H1 (cell line): ENCODE data around the gene CSGALNACT2. TPM values are rescaled to one million over a fixed set of nuclear protein-coding genes. Genes with fewer than 3 reads are reported as not detected.

Experiments used
- ASH2L ChIP-seq: fragments of 200-600, 300-600 bp; sonication (generic); IDR thresholded peaks from one replicate; pipeline ENCODE4 v1.7.1; 2017; ENCODE audit warnings: low read length
- CBX5 ChIP-seq: fragments of 300-800, 300-1000 bp; sonication (generic); IDR thresholded peaks from 2 replicates; pipeline ENCODE4 v1.7.1; 2016; ENCODE audit warnings: antibody characterized with exemption, low read length, low read depth
- CHD1 ChIP-seq: IDR thresholded peaks from 2 replicates; pipeline ENCODE4 v1.6.1; 2012; ENCODE audit warnings: low read depth, low read length, improper control_type of control experiment
- GABPA ChIP-seq: IDR thresholded peaks from 2 replicates; pipeline ENCODE4 v1.6.1; 2011; ENCODE audit warnings: mild to moderate bottlenecking, low read length, moderate library complexity, borderline replicate concordance; ENCODE audit not compliant: insufficient read depth
- KDM1A ChIP-seq: fragments of 200-600, 300-600 bp; sonication (generic); IDR thresholded peaks from 2 replicates; pipeline ENCODE4 v1.7.1; 2016; ENCODE audit warnings: mild to moderate bottlenecking, low read length, borderline replicate concordance
- RBBP5 ChIP-seq: IDR thresholded peaks from 2 replicates; pipeline ENCODE4 v1.7.1; 2012; ENCODE audit warnings: low read depth, mild to moderate bottlenecking, inconsistent platforms, low read length, moderate library complexity, borderline replicate concordance
- RXRA ChIP-seq: IDR thresholded peaks from 2 replicates; pipeline ENCODE4 v1.6.1; 2011; ENCODE audit warnings: low read depth, mild to moderate bottlenecking, low read length, moderate library complexity; ENCODE audit not compliant: insufficient read depth
- TBP ChIP-seq: IDR thresholded peaks from 2 replicates; pipeline ENCODE4 v1.6.1; 2011; ENCODE audit warnings: low read depth, low read length, improper control_type of control experiment
- polyA plus RNA-seq, 7 experiments: library from polyadenylated mRNA; depleted of rRNA in 3 of 7; stranded (reverse) in 5 of 7; unstranded in 2 of 7; fragments of >200 nt in 5 of 7; fragments of 200-250 nt in 2 of 7; gene quantifications; 1 replicate in 5 of 7; 2 replicates in 1 of 7; 4 replicates in 1 of 7; pipeline versions ENCODE4 v1.2.1 to v1.2.3, GENCODE V29; 2011 to 2013; ENCODE audit warnings: missing spikeins in 2 of 7, mixed read lengths in 2 of 7
- total RNA-seq: library from RNA; stranded (reverse); fragmentation: NEBNext Ultra II Directional; extraction: Animal tissue kit (Norgen Biotek cat#: 25700); gene quantifications from 2 replicates; pipeline ENCODE4 v1.2.1, GENCODE V29; 2021
- TF ChIP-seq, protein P1 (sequence below): fragments of 300-600 bp; sonication (generic); IDR thresholded peaks from 2 replicates; pipeline ENCODE4 v1.7.1; 2012; ENCODE audit warnings: low read length, moderate library complexity, mild to moderate bottlenecking, inconsistent platforms; ENCODE audit not compliant: insufficient replicate concordance
- TF ChIP-seq, protein P2 (sequence below): IDR thresholded peaks from 2 replicates; pipeline ENCODE4 v1.6.1; 2012; ENCODE audit warnings: low read length, inconsistent platforms

CSGALNACT2 gene
- total and polyA plus RNA-seq, 2 of the 8 experiments (the other 6 are each of a cell fraction or from before 2014, with no cell fraction given), result 2.6 to 5.3 TPM

DNA sequence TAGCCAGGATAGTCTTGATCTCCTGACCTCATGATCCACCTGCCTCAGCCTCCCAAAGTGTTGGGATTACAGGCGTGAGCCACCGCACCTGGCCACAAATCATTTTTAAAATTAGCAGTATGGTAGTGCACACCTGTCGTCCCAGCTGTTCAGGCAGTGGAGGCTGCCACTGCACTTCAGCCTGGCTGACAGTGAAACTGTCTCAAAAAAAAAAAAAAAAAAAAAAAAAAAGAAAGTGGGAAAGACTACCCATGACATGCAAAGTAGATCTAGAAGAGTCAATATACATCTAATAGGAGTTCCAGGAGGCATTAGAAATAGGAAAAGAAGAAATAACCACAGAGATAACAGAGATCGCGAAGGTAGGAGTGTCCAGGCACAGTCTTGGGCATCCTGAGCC lies 3.2 kb downstream of the CSGALNACT2 start (continued):
- TF ChIP-seq, protein P1, sequence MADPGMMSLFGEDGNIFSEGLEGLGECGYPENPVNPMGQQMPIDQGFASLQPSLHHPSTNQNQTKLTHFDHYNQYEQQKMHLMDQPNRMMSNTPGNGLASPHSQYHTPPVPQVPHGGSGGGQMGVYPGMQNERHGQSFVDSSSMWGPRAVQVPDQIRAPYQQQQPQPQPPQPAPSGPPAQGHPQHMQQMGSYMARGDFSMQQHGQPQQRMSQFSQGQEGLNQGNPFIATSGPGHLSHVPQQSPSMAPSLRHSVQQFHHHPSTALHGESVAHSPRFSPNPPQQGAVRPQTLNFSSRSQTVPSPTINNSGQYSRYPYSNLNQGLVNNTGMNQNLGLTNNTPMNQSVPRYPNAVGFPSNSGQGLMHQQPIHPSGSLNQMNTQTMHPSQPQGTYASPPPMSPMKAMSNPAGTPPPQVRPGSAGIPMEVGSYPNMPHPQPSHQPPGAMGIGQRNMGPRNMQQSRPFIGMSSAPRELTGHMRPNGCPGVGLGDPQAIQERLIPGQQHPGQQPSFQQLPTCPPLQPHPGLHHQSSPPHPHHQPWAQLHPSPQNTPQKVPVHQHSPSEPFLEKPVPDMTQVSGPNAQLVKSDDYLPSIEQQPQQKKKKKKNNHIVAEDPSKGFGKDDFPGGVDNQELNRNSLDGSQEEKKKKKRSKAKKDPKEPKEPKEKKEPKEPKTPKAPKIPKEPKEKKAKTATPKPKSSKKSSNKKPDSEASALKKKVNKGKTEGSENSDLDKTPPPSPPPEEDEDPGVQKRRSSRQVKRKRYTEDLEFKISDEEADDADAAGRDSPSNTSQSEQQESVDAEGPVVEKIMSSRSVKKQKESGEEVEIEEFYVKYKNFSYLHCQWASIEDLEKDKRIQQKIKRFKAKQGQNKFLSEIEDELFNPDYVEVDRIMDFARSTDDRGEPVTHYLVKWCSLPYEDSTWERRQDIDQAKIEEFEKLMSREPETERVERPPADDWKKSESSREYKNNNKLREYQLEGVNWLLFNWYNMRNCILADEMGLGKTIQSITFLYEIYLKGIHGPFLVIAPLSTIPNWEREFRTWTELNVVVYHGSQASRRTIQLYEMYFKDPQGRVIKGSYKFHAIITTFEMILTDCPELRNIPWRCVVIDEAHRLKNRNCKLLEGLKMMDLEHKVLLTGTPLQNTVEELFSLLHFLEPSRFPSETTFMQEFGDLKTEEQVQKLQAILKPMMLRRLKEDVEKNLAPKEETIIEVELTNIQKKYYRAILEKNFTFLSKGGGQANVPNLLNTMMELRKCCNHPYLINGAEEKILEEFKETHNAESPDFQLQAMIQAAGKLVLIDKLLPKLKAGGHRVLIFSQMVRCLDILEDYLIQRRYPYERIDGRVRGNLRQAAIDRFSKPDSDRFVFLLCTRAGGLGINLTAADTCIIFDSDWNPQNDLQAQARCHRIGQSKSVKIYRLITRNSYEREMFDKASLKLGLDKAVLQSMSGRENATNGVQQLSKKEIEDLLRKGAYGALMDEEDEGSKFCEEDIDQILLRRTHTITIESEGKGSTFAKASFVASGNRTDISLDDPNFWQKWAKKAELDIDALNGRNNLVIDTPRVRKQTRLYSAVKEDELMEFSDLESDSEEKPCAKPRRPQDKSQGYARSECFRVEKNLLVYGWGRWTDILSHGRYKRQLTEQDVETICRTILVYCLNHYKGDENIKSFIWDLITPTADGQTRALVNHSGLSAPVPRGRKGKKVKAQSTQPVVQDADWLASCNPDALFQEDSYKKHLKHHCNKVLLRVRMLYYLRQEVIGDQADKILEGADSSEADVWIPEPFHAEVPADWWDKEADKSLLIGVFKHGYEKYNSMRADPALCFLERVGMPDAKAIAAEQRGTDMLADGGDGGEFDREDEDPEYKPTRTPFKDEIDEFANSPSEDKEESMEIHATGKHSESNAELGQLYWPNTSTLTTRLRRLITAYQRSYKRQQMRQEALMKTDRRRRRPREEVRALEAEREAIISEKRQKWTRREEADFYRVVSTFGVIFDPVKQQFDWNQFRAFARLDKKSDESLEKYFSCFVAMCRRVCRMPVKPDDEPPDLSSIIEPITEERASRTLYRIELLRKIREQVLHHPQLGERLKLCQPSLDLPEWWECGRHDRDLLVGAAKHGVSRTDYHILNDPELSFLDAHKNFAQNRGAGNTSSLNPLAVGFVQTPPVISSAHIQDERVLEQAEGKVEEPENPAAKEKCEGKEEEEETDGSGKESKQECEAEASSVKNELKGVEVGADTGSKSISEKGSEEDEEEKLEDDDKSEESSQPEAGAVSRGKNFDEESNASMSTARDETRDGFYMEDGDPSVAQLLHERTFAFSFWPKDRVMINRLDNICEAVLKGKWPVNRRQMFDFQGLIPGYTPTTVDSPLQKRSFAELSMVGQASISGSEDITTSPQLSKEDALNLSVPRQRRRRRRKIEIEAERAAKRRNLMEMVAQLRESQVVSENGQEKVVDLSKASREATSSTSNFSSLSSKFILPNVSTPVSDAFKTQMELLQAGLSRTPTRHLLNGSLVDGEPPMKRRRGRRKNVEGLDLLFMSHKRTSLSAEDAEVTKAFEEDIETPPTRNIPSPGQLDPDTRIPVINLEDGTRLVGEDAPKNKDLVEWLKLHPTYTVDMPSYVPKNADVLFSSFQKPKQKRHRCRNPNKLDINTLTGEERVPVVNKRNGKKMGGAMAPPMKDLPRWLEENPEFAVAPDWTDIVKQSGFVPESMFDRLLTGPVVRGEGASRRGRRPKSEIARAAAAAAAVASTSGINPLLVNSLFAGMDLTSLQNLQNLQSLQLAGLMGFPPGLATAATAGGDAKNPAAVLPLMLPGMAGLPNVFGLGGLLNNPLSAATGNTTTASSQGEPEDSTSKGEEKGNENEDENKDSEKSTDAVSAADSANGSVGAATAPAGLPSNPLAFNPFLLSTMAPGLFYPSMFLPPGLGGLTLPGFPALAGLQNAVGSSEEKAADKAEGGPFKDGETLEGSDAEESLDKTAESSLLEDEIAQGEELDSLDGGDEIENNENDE, result no peak
- no peak for TF ChIP-seq RXRA
- TF ChIP-seq RBBP5, result no peak
- TF ChIP-seq TBP, result no peak
- TF ChIP-seq KDM1A, result no peak
- no peak for TF ChIP-seq ASH2L
- TF ChIP-seq, protein P2, sequence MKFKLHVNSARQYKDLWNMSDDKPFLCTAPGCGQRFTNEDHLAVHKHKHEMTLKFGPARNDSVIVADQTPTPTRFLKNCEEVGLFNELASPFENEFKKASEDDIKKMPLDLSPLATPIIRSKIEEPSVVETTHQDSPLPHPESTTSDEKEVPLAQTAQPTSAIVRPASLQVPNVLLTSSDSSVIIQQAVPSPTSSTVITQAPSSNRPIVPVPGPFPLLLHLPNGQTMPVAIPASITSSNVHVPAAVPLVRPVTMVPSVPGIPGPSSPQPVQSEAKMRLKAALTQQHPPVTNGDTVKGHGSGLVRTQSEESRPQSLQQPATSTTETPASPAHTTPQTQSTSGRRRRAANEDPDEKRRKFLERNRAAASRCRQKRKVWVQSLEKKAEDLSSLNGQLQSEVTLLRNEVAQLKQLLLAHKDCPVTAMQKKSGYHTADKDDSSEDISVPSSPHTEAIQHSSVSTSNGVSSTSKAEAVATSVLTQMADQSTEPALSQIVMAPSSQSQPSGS, result no peak
- no peak for TF ChIP-seq GABPA
- no peak for TF ChIP-seq CHD1
- no peak for TF ChIP-seq CBX5
